GM20431 (cell line): ENCODE results near the gene PACRG.
"Not testable (repeated sequence)": the region's sequence is repeated elsewhere in the genome, so short reads cannot be mapped to it uniquely, and the experiment has no call there.

Experiments
- in situ Hi-C: fragments of 300-500 bp; cut with MseI, MboI; formaldehyde crosslinking; loops from one replicate; pipeline ENCODE4 v1.15.0; 2020; ENCODE audit warnings: low sequenced_read_pairs; ENCODE audit not compliant: unreplicated experiment

PACRG gene

GRCh38 chr6:162727322-162728182 is at the start of gene PACRG, which contains the start of gene PRKN:
Gene PACRG, plus strand, starts transcription at chr6:162727974.
Gene PRKN, minus strand, starts transcription at chr6:162727766.
- in situ Hi-C loops: no loop called here

- in situ Hi-C loops: not testable (repeated sequence)
These were observed 48.9 kb upstream of the PACRG start for GRCh38 chr6:162678896-162679295.

DNA sequence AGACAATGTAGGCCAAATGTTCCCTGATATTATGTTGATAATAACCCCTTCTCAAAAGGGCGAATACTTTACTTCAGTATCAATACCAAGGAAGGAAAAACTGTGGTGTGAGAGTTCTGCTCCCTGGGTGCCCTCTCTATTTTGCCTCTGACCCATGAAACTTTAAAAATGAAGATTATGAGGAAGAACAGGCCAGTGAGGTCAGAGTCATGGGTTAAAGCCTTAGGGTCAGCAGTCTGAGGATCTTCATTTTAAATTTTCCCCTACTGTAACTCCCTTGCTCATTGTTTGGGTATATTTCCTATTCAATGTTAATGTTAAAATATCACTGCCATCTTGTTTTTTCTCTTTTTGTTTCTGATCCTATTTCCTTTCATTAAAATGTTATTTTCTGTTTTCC is 48.1 kb upstream of the PACRG start:
- in situ Hi-C loops: no loop called here

DNA sequence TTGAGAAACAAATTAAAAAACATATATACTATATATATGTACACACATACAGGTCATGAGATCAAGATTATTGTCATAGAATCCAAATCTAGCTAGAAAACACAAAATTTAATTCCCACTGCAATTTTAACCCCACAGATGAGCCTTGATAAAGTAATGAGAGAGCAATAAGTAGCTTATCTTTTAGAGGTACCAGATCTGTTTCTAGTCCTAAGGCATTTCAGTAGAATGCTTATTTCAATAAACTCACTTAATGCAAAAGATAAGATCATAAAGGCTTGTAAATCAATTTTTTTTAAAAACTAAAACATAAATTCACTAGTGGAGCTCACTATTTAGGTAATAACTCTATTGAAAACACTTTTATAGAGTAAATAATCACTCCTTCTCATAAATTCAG is 47.4 kb upstream of the PACRG start:
- in situ Hi-C loops: no loop called here

- in situ Hi-C loops: no loop called here
These were observed 46.9 kb upstream of the PACRG start for GRCh38 chr6:162680871-162681270.

DNA sequence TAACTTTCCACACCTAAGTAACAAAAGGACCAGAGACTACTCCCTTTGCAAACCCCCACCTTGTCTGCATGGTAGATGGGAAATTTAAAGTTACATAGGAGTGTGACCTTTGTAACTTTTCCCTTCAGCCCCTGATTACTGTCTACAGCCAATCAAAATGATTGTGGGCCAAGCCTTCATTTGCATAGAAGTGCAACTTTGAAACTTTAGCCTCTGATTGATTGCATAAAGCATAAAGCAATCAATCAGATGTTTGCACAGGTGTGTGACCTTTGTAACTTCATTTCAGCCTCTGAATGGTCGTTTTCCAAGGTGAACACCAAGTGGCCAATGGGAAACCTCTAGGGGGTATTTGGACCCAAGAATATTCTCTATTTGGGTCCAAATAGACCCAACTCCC is 46.3 kb upstream of the PACRG start:
- in situ Hi-C loops: no loop called here

GRCh38 chr6:162683135-162683534 is 44.6 kb upstream of the PACRG start:
- in situ Hi-C loops: no loop called here

- in situ Hi-C loops: no loop called here
These were observed 43.7 kb upstream of the PACRG start for GRCh38 chr6:162684052-162684451.

DNA sequence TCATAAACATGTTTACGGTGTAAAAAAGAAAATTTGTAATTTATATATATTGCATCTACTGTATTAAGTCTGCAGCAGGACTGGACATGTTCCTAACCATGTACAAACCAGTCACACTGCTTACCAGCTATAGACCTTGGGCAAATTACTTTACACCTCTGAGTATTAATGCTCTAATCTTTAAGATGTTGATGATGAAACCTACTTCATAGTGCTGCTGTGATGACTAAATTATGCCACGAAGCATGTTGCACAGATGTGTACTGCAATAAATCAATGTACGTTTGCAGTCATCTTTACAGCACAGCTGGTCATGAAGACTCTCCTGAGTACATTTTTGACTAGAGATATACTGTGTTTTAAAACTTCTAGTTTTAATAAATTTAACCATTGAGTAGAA is 42.8 kb upstream of the PACRG start:
- in situ Hi-C loops: no loop called here

GRCh38 chr6:162685586-162685985 is 42.2 kb upstream of the PACRG start:
- in situ Hi-C loops: no loop called here

GRCh38 chr6:162688751-162689345 is 38.9 kb upstream of the PACRG start:
- in situ Hi-C loops: no loop called here

- in situ Hi-C loops: no loop called here
These were observed 37.6 kb upstream of the PACRG start for GRCh38 chr6:162690158-162690557.

DNA sequence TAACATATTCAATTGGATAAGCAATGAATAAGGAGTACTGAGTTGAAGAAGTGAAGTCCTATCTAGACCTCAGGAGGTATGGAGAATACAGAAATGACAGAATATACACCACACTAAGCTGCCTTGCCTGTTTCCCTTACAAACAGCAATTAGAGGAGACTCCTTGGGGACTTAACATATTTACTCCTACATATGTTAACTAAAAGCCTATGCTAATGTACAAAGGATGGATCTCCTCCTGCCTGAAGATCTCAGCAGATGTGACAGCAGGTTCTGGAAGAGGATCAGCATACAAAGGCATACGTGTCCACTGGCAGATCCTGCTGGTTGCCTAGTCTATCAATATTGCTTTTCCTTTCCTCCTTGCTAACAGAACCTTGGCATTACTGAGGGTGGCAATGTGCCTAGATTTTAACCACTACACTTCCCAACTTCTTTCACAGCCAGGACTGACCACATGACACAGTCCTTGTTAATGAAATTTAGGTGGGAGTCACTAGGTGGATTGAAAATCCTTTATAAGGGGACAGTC is 29.8 kb upstream of the PACRG start:
- in situ Hi-C loops: no loop called here

- in situ Hi-C loops: no loop called here
These were observed 29.3 kb upstream of the PACRG start for GRCh38 chr6:162698440-162698839.

DNA sequence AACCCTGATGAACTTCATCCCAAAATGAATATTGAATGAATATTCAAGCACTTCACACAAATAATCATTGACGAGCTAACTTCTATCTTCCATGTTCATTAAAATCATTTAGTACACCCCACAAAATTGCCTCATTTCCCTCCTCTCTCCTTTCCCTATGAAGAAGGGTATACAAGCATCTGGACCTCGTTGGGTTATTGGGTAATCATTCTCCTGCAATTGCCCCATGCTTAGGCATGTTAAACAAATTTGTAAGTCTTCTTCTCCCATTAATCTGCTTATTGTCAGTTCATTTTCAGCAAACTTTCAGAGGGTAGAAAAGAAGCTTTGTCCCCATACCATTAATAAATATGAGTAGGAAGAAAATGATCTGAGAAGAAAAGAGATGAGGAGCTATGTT is 27.8 kb upstream of the PACRG start:
- in situ Hi-C loops: no loop called here

- in situ Hi-C loops: no loop called here
These were observed 26.8 kb upstream of the PACRG start for GRCh38 chr6:162700966-162701365.

- in situ Hi-C loops: no loop called here
These were observed 26.2 kb upstream of the PACRG start for GRCh38 chr6:162701551-162701950.

- in situ Hi-C loops: no loop called here
These were observed 25.3 kb upstream of the PACRG start for GRCh38 chr6:162702446-162702845.

DNA sequence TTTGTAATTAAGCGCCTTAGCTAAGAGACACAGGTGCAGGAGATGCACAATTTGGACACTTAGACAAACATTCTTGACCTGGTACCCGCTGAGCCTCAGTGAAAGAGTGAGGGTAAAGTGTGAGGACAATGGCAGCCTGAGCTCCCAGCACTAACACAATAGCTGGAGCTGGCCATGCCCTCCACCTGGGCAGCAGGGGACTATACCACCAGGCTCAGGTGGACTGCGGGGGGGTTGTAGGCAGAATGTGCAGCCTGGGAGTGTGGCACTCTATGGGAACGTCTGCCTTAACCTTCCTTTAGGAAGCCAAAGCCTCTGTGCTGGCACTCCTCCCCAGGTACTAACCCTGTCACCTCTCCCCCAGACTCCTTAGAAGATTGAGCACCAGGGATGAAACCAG is 23.8 kb upstream of the PACRG start:
- in situ Hi-C loops: no loop called here

DNA sequence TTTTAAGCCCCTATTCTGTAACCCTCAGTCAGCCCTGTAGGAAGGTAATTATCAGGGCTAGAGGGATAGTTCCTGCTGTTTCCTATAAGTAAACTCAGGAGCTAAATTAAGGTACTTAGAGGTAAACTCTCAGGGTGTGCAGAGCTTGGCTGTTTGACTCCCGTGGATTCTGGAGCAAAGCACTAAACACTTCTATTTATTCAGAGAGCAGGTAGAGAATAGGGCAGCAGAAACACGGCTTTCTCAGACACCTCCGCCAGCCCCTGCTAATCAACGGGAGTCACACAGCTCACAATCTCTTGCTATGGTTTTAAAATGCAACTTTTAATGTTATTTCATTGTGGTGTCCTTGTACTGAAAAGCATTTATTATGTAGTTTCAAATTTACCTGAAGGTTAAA is 22.0 kb upstream of the PACRG start:
- in situ Hi-C loops: no loop called here

GRCh38 chr6:162706232-162706631 is 21.5 kb upstream of the PACRG start:
- in situ Hi-C loops: no loop called here
